HG02642 (cell line): ENCODE measurements around the gene FAM20C.
"Not testable (repeated sequence)": the region's sequence is repeated elsewhere in the genome, so short reads cannot be mapped to it uniquely, and the experiment has no call there.

Experiments
- ATAC-seq: cut with Tn5 transposase; IDR thresholded peaks from one replicate; pipeline ENCODE4 v1.9.1; 2021; ENCODE audit warnings: mild to moderate bottlenecking; ENCODE audit not compliant: unreplicated experiment, poor library complexity

Gene FAM20C

DNA sequence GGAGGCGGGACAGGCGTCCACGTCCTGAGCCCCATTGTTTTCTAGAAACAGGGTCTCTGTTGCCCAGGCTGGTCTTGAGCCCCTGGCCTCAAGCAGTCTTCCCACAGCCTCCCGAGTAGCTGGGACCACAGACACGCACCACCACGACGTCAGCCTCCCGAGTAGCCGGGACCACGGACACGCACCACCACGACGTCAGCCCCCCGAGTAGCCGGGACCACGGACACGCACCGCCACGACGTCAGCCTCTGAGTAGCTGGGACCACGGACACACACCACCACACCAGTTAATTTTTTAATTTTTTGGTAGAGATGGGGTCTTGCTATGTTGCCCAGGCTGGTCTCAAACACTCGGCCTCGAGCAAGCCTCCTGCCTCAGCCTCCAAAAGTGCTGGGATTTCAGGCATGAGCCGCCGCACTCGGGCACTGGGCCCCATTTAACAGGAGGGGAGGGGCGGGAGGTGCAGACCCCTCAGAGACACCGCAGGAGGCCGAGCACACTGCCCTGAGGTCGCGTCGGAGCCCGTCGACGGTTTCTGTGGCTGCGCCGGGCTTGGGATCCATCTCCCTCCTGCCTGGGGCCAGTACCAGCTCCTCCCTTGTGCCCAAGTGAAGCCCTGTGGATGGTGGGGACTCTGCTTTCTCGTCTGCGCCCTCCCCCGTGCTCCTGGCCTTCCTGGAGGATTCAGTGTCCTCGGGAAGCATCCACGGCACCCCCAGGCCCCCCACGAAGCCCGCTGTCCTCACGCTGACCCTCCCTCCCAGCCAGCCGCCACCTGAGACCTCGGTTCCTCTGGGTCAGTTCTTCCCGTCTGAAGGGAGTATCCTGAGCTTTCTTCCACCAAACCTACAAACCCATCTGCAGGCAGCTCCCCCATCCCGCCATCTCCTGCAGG is 13.0 kb downstream of the FAM20C start:
- no peak for ATAC-seq

DNA sequence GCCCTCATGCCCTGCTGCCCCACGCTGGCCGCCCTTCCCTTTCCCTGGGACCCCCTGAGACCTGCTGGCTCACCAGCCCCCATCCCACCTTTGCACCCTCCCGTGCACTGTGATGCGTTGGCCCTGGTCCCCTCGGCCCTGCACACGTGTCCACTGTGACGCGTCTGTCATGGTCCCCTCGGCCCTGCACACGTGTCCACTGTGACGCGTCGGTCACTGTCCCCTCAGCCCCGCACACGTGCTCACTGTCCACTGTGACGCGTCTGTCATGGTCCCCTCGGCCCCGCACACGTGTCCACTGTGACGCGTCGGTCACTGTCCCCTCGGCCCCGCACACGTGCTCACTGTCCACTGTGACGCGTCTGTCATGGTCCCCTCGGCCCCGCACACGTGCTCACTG is 14.0 kb downstream of the FAM20C start:
- not testable (repeated sequence) for ATAC-seq

DNA sequence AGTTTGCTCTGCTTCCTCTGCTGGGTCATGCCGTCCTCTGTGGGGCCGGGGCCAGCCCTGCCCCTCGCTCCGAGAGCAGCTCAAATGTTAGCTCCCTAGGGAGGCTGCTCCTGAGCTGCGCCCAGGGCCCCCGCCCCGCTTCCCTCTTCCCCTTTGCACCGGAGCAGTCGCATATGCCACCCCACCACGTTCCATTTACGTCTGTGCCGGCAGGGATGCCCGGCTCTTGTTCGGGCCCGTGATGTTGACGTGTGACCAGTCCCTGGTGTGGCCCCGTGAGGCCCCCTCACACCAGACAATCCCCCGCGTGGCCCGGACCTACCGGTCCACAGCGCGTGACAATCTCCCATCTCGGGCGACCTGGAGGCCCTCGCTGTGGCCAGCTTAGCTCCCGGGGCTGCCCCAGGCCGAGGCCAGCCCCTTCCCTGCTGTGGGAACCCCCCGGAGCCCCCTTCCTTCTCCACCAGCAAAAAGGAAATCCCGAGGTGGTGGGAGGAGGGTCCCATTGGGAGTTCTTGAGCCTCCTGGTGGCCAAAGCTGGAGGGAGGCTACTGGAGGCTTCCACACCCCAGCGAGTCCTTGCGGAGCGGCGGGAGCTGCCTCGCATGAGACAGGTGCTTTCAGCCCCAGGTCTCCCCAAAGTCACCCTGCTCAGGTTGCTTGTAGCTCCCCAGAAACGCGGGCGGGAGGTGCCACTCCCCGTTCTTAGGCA is 15.2 kb downstream of the FAM20C start:
- no peak for ATAC-seq

DNA sequence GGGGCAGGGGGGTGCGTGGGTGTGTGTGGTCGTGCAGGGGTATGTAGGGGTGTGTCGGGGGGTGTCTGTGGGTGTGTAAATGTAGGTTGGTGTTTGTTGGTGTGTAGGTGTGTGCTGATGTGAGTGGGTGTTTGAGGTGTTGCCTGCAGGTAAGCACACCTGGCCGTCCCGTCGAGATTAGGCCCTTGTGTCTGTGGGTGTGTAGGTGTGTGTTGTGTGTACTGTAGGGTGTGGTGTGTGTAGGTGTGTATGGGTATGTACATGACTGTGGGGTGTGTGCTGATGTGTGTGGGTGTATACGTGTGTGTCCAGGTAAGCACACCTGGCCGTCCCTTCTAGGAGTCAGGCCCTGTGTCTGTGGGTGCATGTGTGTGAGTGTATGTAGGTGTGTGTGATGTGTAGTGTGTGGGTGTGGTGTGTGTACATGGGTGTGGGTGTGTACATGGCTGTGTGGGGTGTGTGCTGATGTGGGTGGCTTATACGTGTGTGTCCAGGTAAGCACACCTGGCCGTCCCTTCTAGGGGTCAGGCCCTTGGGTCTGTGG is 15.8 kb downstream of the FAM20C start:
- no peak for ATAC-seq

DNA sequence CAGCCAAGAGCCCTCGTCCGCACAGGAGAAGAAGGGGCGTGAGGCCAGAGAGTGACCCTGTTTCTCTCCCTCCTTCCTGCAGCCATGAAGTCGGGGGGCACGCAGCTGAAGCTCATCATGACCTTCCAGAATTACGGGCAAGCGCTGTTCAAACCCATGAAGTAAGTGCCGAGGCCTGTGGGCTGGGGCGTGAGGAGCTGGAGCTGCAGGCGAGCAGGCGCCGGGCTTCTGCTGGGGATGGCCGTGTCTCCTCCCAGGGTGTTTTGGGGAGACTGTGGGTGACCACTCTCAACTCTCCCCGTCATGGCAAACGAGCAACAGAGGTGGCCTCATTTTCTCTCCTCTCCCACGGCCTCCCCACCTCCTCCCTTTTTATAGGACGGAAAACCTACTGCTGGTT is 16.4 kb downstream of the FAM20C start:
- no peak for ATAC-seq

DNA sequence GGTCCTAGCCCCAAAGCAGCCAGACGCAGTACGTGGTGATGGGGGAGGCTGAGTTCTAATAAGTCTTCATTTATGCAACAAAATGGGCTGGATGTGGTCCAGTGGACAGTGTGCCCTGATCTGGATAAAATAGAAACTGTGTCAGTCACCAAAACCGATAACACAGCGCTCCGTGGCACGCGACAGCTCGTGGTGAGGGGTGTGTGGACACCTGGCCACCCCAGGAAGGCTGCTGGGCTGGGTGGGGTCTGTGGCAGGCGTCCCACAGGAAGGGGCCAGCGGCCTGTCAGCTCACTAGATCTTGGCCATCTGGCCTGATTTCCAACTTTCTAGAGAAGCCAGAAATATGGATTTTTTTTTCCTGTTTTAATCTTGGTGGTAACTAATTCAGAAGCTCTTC is 17.0 kb downstream of the FAM20C start:
- ATAC-seq, result no peak

DNA sequence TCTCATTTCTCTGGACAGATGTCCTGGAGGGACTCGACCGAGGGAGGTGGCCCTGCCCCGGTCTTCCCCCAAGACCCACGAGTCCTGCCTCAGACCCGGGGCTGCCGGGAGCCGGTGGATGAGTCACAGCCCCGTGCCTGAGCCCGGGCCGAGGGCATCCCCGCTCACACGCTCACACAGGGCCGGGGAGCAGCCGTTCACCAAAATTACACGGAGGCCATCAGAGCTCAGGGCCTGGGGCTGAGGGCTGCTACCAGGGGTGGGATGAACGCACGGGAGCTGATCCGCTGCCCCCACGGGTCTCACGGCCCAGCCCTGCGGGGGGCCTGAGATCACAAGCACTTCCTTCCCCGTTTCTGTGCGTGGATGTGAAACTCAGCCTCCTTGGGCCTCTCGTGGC is 17.5 kb downstream of the FAM20C start:
- no peak for ATAC-seq

DNA sequence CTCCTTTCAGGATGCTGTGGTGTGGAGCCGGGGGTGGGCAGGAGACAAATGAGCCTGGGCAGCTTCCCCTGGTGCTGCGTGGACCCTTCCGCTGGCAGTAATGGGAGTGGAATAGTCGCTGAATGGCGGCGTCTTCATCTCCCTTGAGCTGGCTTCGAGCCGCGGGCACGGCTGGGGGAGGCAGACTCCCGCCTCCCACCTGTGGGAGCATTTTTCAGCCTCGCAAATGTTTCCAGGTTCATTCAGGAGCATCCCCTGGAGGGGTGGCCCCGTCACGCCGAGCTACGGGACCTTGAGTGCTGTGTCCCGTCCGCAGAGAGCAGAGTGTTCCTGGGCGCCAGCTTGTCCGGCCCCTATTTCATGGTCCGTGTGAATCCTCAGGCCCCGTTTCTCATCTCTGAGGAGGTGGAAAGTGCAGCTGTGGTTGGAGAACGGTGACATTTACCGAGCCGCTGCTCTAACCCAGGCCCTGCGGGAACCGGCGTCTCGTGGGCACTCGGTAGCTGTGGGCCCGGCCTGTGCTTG is 18.1 kb downstream of the FAM20C start:
- ATAC-seq, result no peak

DNA sequence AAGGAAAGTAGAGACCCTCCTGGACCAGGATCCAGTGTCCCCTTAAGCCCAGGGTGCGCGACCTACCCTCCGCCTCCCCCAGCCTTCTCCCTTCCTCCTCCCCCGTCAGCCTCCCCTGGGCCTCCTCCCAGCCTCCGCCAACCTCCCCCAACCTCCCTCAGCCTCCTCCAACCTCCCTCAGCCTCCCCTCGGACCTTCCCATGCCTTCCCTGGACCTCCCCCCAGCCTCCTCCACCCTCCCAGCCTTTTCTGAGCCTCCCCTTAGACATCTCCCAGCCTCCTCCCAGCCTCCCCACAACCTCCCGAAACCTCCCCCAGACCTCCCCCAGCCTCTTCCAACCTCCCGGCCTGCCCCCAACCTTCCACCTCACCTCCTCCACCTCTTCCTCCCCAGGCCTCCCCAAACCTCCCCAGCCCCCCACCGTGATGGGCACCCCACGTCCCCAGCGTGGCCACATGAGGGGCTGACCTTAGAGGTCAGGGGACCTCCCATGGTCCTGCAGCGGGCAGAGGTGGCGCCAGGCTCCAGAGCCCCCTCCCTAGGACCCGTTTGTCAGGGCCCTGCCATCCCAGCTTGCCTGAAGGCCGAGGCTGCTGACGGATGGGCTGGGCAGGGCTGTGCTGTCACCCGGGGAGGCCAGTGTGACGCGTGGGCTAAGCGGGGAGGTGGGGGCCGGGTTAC is 18.8 kb downstream of the FAM20C start:
- ATAC-seq, result no peak

DNA sequence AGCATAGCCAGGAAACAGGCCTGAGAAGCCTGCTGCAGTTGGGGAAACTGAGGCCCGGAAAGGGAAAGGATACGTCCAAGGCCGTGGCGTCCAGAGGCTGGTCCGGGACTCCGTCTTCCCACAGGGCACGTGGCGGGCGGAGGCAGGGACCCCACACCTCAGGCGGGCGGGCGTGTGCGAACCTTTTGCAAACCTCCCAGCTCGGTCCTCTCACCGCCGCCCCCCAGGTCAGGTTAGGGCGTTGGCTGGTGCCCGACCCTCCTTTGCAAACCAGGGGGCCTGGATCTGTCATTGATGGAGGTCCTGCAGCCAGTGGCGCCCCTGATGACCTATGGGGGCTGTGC is 19.3 kb downstream of the FAM20C start:
- no peak for ATAC-seq

DNA sequence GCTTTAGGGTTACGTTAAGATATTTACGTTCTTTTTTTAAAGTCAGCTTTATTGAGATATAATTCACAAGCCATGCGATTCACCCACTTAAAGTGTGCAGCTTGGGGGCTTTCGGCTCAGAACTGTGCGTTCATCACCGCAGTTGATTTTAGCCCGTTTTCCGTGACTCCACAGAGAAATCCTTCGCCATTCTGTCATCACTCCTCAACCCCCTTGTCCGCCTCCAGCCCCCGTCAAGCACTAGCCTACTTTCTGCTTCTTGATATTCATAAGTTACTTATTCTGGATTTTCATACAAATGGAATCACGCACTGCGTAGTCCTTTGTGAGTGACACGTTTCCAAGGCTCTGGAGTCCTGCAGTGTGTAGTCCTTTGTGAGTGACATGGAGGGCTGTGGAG is 20.4 kb downstream of the FAM20C start:
- ATAC-seq, result no peak

DNA sequence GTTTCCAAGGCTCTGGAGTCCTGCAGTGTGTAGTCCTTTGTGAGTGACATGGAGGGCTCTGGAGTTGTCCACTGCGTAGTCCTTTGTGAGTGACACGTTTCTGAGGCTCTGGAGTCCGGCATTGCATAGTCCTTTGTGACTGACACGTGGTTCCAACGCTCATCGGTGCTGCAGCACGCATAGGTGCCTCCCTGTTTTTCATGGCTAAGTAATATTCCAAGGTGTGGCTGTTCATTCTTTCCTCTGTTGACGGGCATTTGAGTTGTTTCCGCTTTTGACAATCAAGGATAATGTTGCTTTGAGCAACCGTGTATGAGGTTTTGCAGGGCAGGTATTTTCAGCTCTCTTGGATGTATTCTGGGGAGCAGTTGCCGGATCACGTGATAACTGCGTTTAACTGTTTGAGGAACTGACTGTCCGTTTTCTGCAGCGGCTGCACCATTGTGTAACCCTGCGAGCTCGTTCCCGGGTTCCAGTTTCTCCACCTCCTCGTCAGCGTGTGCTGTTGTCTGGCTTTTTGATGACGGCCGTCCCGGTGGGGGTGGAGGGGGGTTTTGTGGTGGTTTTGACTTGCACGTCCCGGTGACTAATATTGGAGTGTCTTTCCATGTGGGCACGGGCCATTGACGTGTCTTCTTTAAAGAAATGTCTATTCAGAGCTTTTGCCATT is 21.1 kb downstream of the FAM20C start:
- ATAC-seq, result no peak

DNA sequence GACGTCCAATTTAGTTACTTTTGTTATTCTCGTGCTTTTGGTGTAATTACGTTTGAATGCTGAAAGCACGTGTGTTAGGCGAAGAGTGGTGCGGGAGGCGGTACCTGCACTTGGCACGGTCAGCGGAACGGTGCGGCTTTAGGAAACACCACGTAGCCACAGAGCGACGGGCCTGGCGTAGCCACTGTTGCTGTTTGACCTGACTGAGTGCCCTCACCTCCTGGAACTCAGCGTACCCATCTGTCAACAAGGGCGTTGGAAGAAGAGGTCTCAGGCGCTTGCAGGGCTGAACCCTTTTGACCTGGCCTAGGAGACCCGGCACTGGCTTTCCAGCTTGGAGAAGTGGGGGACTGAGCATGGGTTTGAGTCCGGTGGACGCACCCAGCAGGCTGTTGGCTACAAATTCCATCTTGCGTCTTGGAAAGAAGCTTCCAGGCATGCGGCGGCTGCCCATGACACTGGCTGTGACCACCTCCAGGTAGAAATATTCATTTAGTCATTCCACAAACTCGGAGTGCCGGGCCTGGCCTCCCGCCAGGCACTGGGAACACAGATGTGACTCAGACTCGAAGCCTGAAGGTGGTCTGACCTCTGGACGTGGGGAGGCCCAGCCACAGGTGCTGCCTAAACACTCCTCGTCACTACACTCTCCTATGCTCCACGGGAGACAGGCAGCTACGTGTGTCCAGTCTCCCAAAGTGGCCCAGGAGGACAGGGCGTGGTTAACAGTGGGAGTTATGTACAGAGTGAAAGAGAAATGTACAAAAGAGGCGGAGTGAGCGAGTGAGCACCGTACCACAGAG is 22.2 kb downstream of the FAM20C start:
- no peak for ATAC-seq

DNA sequence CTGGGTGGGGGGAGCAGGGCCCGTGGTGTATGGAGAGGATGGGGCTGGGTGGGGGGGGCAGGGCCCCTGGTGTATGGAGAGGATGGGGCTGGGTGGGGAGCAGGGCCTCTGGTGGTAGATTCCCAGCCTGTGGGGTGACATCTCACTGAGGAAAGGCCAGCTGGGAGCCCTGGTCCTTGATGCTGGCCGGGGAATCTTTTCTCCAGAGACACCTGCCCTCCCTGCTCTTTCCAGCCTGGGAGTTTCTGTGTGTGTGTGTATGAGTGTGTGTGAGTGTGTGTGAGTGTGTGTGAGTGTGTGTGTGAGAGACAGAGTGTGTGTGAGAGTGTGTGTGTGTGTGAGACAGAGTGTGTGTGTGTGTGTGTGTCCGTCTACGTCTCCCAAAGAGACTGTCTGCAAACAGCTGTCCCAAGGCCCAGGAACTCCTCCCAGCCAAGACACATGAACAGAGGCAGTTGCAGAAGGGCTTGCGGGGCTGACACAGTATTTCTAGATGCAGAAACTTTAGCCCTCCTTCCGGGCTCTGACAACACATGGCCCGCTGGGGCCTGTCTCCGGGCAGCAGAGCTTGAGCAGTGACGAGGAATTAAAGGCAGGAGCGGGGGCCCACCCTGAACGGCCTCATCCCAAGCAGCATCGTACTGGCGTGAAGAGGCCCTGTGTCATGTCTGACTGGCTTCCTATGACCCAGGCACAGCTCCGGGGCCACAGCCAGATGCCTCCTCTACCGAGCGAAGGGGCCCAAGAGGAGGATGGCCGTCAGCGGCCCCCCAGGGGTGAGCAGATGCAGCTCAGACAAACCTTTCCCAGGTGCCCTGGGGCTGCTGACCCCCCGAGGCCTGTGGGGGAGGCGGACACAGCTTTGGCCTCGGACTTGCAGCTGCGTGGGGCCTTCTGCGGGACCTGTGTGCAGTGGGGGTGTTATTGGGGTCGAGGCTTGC is 24.3 kb downstream of the FAM20C start:
- no peak for ATAC-seq

DNA sequence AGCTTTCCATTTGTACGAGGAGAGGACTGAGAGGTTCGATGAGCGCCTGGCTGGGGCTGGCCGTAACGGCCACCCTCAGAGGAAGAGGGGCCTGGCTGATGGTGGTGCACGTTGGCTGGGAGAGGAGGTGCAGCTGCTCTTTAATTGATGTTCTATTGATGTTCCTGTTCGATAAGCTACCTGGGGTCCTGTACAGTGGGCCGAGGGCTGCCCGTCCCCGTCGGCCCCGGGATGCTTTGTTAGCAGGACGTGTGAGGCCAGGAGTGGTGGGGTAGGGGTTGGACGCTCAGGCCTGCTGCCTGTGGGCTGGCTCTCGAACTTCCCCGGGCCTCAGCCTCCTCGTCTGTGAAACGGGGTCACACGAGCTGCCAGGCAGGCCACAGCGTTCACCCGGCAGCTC is 25.4 kb downstream of the FAM20C start:
- no peak for ATAC-seq

DNA sequence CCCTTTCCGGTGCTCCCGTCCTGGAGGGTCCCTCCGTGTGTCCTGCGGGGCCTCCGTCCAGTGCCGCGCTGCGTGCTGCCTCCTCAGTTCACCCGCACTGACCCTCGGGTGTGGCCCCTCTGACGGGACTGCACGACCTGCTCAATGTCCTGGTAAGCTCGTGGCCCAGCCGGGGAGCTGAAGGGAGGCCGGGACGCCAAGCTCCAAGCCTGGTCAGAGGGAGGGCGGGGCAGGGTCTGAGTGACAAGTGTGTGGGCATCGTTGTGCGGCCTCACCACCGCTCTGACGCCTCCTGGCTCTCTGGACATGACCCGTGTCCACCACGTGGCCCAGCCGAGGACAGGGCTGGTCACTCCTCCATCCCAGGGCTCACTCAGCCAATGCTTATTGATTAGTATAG is 25.9 kb downstream of the FAM20C start:
- ATAC-seq, result no peak

DNA sequence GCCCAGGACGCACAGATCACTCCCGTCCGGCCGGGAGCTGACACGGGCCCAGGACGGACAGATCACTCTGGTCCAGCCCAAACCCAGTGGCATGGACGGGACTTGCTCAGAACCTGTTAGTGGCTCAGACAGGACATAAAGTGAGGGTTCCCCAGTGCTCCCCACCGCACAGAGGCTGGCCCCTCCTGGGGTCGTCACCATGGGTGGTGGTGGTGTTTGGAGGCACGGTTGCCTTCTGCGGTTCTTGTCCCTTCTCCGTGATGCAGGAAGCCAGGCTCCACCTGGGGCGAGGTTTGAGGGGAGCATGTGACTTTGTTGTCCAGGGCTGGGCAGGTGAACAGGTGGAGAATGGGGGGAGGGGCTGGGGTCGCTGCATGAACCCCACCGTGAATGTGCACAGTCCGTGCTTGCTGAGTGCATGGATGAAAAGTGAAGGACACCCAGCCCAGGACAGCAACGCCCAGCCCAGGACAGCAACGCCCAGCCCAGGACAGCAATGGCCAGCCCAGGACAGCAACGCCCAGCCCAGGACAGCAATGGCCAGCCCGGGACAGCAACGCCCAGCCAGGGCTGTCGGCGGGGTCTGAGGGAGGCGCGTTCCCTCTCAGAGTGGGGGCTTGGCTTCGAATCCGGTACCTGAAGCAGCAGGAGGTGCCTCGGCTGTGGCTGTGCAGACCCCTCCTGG is 26.7 kb downstream of the FAM20C start:
- ATAC-seq, result no peak
